K562 (cell line): ENCODE results near the gene ITGB1BP2.

Experiments used
- ELF1 ChIP-seq: fragments of 200-800 bp; sonication (Bioruptor generic); IDR thresholded peaks from 2 replicates; pipeline ENCODE4 v1.6.1; 2016; ENCODE audit warnings: missing genetic modification characterization, missing compliant biosample characterization
- EP300 ChIP-seq: IDR thresholded peaks from 2 replicates; pipeline ENCODE4 v1.6.1; 2012; ENCODE audit warnings: low read length, improper control_type of control experiment
- FOXP4 ChIP-seq: sonication (generic); formaldehyde crosslinking; IDR thresholded peaks from 2 replicates; pipeline ENCODE4 v1.8.0; 2022; ENCODE audit warnings: mild to moderate bottlenecking, missing genetic modification reagents, borderline replicate concordance
- HNRNPLL ChIP-seq: fragments of 200-400 bp; formaldehyde crosslinking; IDR thresholded peaks from 2 replicates; pipeline ENCODE4 v1.6.1; 2017; ENCODE audit warnings: low read length, low read depth, mild to moderate bottlenecking; ENCODE audit not compliant: poor library complexity, severe bottlenecking
- IRF2 ChIP-seq: sonication (generic); formaldehyde crosslinking; IDR thresholded peaks from 2 replicates; pipeline ENCODE4 v1.8.1; 2022; ENCODE audit warnings: mild to moderate bottlenecking, missing genetic modification reagents
- MTA3 ChIP-seq: fragments of 450-650 bp; formaldehyde crosslinking; IDR thresholded peaks from 2 replicates; pipeline ENCODE4 v1.6.1; 2017; ENCODE audit warnings: mild to moderate bottlenecking, borderline replicate concordance
- PBX2 ChIP-seq, 2 experiments: IDR thresholded peaks in 1 of 2; conservative IDR thresholded peaks in 1 of 2; 2 replicates each; pipeline ENCODE4 v1.6.1; 2016; ENCODE audit warnings: low read depth in 2 of 2, mild to moderate bottlenecking in 1 of 2, missing compliant biosample characterization in 1 of 2, missing genetic modification characterization in 1 of 2, moderate library complexity in 1 of 2
- POLR2A ChIP-seq: fragments of 450-650 bp; conservative IDR thresholded peaks from 2 replicates; pipeline ENCODE4 v1.6.1; 2016
- POLR2AphosphoS5 ChIP-seq: IDR thresholded peaks from 2 replicates; pipeline ENCODE4 v1.6.1; 2011; ENCODE audit warnings: mild to moderate bottlenecking, low read depth, low read length, moderate library complexity; ENCODE audit not compliant: control insufficient read depth, insufficient read depth
- SP2 ChIP-seq: IDR thresholded peaks from 2 replicates; pipeline ENCODE4 v1.6.1; 2011; ENCODE audit warnings: mild to moderate bottlenecking, low read depth, low read length, moderate library complexity; ENCODE audit not compliant: poor library complexity, severe bottlenecking; ENCODE audit errors: extremely low read depth
- TEAD4 ChIP-seq, 2 experiments: sonication (generic) in 1 of 2; formaldehyde crosslinking in 1 of 2; IDR thresholded peaks; 2 replicates each; pipeline versions ENCODE4 v1.6.1 to v1.8.0; 2012 to 2022; ENCODE audit warnings: borderline replicate concordance in 1 of 2, inconsistent platforms in 1 of 2, low read length in 1 of 2, mild to moderate bottlenecking in 1 of 2, missing genetic modification reagents in 1 of 2
- ZBTB43 ChIP-seq: sonication (generic); formaldehyde crosslinking; IDR thresholded peaks from 2 replicates; pipeline ENCODE4 v1.8.0; 2023; ENCODE audit warnings: mild to moderate bottlenecking, missing genetic modification reagents

GRCh38 chrX:71252221-71252620 lies 49.3 kb upstream of the ITGB1BP2 start:
- TF ChIP-seq TEAD4 (IDR thresholded peaks at IDR 0.05; ENCODE audit: low read length) (no peak), TEAD4 (CRISPR knock-in tag; IDR thresholded peaks at IDR 0.05; ENCODE audit: borderline replicate concordance) (no peak), ELF1 (tag) (no peak), HNRNPLL (no peak), ZBTB43 (CRISPR knock-in tag) (no peak), FOXP4 (CRISPR knock-in tag) (no peak), MTA3 (no peak), EP300 (no peak), IRF2 (no peak), POLR2AphosphoS5 (no peak), PBX2 (CRISPR knock-in tag; IDR thresholded peaks at IDR 0.05; ENCODE audit: low read depth) (no peak), PBX2 (tag; conservative IDR thresholded peaks at IDR 0.05; ENCODE audit: low read depth) (no peak), SP2 (no peak), POLR2A (no peak)
